ENCODE data around the gene SPRR1A. TPM values are rescaled to one million over a fixed set of nuclear protein-coding genes. Genes with fewer than 3 reads are reported as not detected.

The SPRR1A gene
- total RNA-seq, 1 donor from 2014 or later: not detected

DNA sequence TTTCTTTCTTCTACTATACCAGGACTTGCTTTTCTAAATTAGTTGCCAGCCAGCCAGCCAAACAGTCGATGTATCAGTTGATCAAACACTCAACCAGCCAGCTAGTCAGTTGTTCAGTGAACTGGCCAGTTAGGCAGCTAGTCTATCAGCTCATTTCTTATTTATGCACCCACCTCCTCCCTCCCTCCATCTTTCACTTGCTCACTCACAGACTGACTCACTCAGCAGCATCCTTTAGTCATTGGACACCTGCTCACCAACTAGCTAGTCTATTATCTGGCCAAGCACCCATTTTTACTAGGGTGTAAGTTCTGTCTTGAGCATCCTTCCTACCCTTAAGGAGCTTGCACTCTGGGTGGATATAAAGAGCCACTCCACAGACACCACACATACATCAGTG lies 19.3 kb upstream of the SPRR1A start:
- DNase-seq (ENCODE audit: low spot score): no peak
- Mint-ChIP-seq H3K27ac (ENCODE audit: unreplicated experiment) (no peak overlapping the region), H3K9me3 (ENCODE audit: low read depth) (no peaks in the 10 kb centered on the region), H3K4me3 (ENCODE audit: unreplicated experiment) (no peak overlapping the region), H3K4me1 (ENCODE audit: low read depth) (no peaks in the 10 kb centered on the region), H3K27me3 (ENCODE audit: low read depth) (no peaks in the 10 kb centered on the region), H3K36me3 (ENCODE audit: low read depth) (no peaks in the 10 kb centered on the region)
- TF ChIP-seq, protein P1, sequence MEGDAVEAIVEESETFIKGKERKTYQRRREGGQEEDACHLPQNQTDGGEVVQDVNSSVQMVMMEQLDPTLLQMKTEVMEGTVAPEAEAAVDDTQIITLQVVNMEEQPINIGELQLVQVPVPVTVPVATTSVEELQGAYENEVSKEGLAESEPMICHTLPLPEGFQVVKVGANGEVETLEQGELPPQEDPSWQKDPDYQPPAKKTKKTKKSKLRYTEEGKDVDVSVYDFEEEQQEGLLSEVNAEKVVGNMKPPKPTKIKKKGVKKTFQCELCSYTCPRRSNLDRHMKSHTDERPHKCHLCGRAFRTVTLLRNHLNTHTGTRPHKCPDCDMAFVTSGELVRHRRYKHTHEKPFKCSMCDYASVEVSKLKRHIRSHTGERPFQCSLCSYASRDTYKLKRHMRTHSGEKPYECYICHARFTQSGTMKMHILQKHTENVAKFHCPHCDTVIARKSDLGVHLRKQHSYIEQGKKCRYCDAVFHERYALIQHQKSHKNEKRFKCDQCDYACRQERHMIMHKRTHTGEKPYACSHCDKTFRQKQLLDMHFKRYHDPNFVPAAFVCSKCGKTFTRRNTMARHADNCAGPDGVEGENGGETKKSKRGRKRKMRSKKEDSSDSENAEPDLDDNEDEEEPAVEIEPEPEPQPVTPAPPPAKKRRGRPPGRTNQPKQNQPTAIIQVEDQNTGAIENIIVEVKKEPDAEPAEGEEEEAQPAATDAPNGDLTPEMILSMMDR (IDR thresholded peaks at IDR 0.05): no peak

DNA sequence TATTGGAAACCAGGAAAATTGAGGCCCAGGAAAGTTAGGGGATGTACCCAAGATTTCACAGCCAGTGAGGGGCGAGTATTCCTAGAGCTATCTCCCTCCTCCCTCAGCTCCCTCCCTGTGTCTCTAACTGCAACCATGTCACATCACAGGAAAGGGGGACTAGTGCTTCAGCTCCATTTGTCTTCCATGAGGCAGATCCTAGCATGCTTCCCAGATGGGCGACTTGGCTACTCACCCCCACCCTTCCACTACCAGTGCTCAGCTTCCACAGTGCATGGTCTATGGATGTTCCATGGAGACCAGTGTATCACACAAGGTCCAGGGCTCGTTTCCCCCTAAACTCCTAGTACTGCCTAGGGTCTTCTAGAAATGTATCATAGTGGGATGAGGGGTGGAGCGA lies 18.0 kb upstream of the SPRR1A start:
- Mint-ChIP-seq H3K27me3 (ENCODE audit: low read depth) (no peaks in the 10 kb centered on the region), H3K4me1 (ENCODE audit: low read depth) (no peaks in the 10 kb centered on the region), H3K9me3 (ENCODE audit: low read depth) (no peaks in the 10 kb centered on the region), H3K4me3 (ENCODE audit: unreplicated experiment) (no peak overlapping the region), H3K36me3 (ENCODE audit: low read depth) (no peaks in the 10 kb centered on the region), H3K27ac (ENCODE audit: unreplicated experiment) (no peak overlapping the region)
- DNase-seq (ENCODE audit: low spot score): no peak
- TF ChIP-seq, protein P1 (IDR thresholded peaks at IDR 0.05): no peak

DNA sequence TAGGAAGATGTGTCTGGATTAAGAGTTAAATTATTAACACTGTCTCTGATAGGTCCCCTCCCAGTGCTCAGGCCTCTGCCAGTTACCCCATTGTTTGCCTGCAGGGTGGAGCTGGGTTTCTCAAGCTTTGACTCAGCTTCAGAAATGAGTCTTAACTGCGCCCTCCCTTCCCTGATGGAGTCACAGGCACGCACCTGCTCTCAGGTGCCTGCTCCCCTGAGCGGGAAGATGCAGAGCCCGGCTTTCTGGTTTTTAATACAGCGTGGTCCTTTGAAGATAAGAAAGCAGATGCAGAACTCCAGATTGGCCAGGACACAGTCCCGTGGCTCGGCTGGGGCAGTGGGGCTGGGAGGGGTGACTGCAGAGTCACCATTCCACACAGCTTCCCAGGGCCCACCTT lies 16.7 kb upstream of the SPRR1A start:
- TF ChIP-seq, protein P1 (IDR thresholded peaks at IDR 0.05): no peak
- H3K27me3 Mint-ChIP-seq (ENCODE audit: low read depth): peaks cover 2% of the 10 kb centered on the region
- no peaks in the 10 kb centered on the region for H3K36me3 Mint-ChIP-seq (ENCODE audit: low read depth)
- H3K27ac Mint-ChIP-seq (ENCODE audit: unreplicated experiment): no peak overlapping the region
- no peak overlapping the region for H3K4me3 Mint-ChIP-seq (ENCODE audit: unreplicated experiment)
- H3K9me3 Mint-ChIP-seq (ENCODE audit: low read depth): no peaks in the 10 kb centered on the region
- no peaks in the 10 kb centered on the region for H3K4me1 Mint-ChIP-seq (ENCODE audit: low read depth)
- no peak for DNase-seq (ENCODE audit: low spot score)

DNA sequence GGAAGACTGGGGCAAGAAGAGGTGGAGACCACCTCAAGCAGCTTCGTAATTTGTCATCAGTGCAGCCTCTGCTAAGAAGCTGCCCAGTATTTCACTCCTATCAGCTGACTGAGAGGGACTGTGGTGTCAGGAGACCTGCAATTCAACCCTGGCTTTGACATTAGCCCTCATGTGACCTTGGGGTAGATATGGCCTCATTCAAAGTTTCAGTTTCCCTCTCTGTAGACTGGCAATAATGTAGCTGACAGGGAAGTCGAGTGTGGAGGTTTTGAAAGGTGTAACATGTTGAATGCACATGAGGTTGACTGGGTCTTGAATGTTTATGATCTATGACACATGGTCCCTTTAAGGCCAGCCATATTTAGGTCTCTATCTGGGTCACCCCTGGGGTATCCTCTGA lies 15.6 kb upstream of the SPRR1A start:
- H3K27me3 Mint-ChIP-seq (ENCODE audit: low read depth): peaks cover 2% of the 10 kb centered on the region
- H3K4me1 Mint-ChIP-seq (ENCODE audit: low read depth): no peaks in the 10 kb centered on the region

DNA sequence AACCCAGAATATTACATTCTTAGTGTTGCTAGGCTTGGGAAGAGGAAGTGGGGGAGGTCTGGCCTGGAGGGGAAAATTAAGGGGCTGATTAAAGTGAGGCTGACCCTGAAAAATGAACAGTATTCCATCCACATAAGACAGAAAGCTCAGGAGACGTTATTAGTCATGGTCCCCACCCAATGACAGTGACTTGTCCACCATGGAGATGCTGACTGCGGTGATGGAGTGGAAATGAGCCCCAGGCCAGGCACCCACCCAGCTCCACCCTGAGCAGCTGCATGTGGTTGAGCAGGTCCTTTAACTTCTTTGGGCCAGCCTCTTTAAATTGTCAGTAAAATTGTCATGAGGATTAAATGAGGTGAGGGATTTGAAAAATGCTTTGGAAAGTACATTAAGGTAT lies 14.8 kb upstream of the SPRR1A start:
- Mint-ChIP-seq H3K36me3 (ENCODE audit: low read depth) (no peaks in the 10 kb centered on the region), H3K4me1 (ENCODE audit: low read depth) (no peaks in the 10 kb centered on the region), H3K9me3 (ENCODE audit: low read depth) (no peaks in the 10 kb centered on the region), H3K4me3 (ENCODE audit: unreplicated experiment) (no peak overlapping the region), H3K27me3 (ENCODE audit: low read depth) (peaks cover 2% of the 10 kb centered on the region), H3K27ac (ENCODE audit: unreplicated experiment) (no peak overlapping the region)
- TF ChIP-seq, protein P1 (IDR thresholded peaks at IDR 0.05): no peak
- DNase-seq (ENCODE audit: low spot score): no peak

More for the DNA sequence above, 15.6 kb upstream of the SPRR1A start:
- H3K27ac Mint-ChIP-seq (ENCODE audit: unreplicated experiment): no peak overlapping the region
- no peaks in the 10 kb centered on the region for H3K9me3 Mint-ChIP-seq (ENCODE audit: low read depth)
- TF ChIP-seq, protein P1 (IDR thresholded peaks at IDR 0.05): no peak
- no peak overlapping the region for H3K4me3 Mint-ChIP-seq (ENCODE audit: unreplicated experiment)
- H3K36me3 Mint-ChIP-seq (ENCODE audit: low read depth): no peaks in the 10 kb centered on the region
- DNase-seq (ENCODE audit: low spot score): no peak
